ENCODE measurements around the gene MINK1.

GRCh38 chr17:4786516-4786915 lies 46.6 kb upstream of the MINK1 start:
- no peak for TF ChIP-seq CTCF (IDR thresholded peaks at IDR 0.05)
- no peak for TF ChIP-seq POLR2A (IDR thresholded peaks at IDR 0.05)
- TF ChIP-seq POLR2AphosphoS5 (IDR thresholded peaks at IDR 0.05) = no peak

All from breast epithelium (tissue), 3 donors.